ENCODE measurements around the gene RBM38.

Gene RBM38

GRCh38 chr20:57391439-57392301, 474 bp downstream of the RBM38 start:
- peak in 1 of 2 donors; percentile 44 for DNase-seq

GRCh38 chr20:57392512-57393271, 1.5 kb downstream of the RBM38 start:
- peak; percentile 87 to 88 for DNase-seq

- no peak for DNase-seq
Observed at GRCh38 chr20:57393321-57394120, 2.3 kb downstream of the RBM38 start.

- no peak for DNase-seq
Observed at GRCh38 chr20:57394121-57395082, 3.2 kb downstream of the RBM38 start.

GRCh38 chr20:57395111-57395966, 4.1 kb downstream of the RBM38 start:
- DNase-seq, result no peak

GRCh38 chr20:57396212-57396983, 5.2 kb downstream of the RBM38 start:
- DNase-seq, result no peak

- no peak for DNase-seq
Observed at GRCh38 chr20:57396984-57397692, 5.9 kb downstream of the RBM38 start.

- DNase-seq, result peak; percentile 65 to 81
Observed at GRCh38 chr20:57397693-57398108, 6.5 kb downstream of the RBM38 start.

- peak; percentile 93 to 96 for DNase-seq
Observed at GRCh38 chr20:57398231-57398821, 7.1 kb downstream of the RBM38 start.

GRCh38 chr20:57398901-57399535, 7.8 kb downstream of the RBM38 start:
- no peak for DNase-seq

GRCh38 chr20:57399587-57400155, 8.5 kb downstream of the RBM38 start:
- peak; percentile 34 to 55 for DNase-seq

GRCh38 chr20:57400231-57400701, 9.1 kb downstream of the RBM38 start:
- no peak for DNase-seq

GRCh38 chr20:57400821-57401564, 9.8 kb downstream of the RBM38 start:
- DNase-seq, result peak in 1 of 2 donors; percentile 85

GRCh38 chr20:57401565-57401918, 10.3 kb downstream of the RBM38 start:
- DNase-seq, result no peak

GRCh38 chr20:57402206-57403125, 11.3 kb downstream of the RBM38 start:
- DNase-seq, result no peak

GRCh38 chr20:57403216-57403615, 12.0 kb downstream of the RBM38 start:
- DNase-seq, result no peak

Data from CD4-positive, alpha-beta T cell treated with Interleukin-4 for 1 hour (primary cell).